Ectodermal cell (in vitro differentiated cells): Measurements from ENCODE around the gene TSPAN18.

Experiments
- H3K27ac ChIP-seq: 2 replicates; pipeline ENCODE4 v1.7.0; 2013; ENCODE audit warnings: mild to moderate bottlenecking, low read depth, low read length; ENCODE audit not compliant: insufficient read depth, poor library complexity, severe bottlenecking
- H3K27me3 ChIP-seq: 2 replicates; pipeline ENCODE4 v1.7.0; 2013; ENCODE audit warnings: mild to moderate bottlenecking, low read length; ENCODE audit not compliant: insufficient read depth, control insufficient read depth, poor library complexity, severe bottlenecking
- H3K36me3 ChIP-seq: one replicate; pipeline ENCODE4 v1.7.0; 2013; ENCODE audit warnings: low read length; ENCODE audit not compliant: control insufficient read depth, insufficient read depth
- H3K4me1 ChIP-seq: one replicate; pipeline ENCODE4 v1.7.0; 2013; ENCODE audit warnings: low read length; ENCODE audit not compliant: control insufficient read depth, insufficient read depth
- H3K4me3 ChIP-seq: 2 replicates; pipeline ENCODE4 v1.7.0; 2013; ENCODE audit warnings: low read depth, low read length, control low read depth; ENCODE audit not compliant: insufficient read depth
- H3K9me3 ChIP-seq: 2 replicates; pipeline ENCODE4 v1.7.0; 2013; ENCODE audit warnings: mild to moderate bottlenecking, low read length, moderate library complexity; ENCODE audit not compliant: control insufficient read depth
- WGBS, 2 experiments: methylation state at CpG; one replicate each; pipeline ENCODE4 v1.1.7; 2013; ENCODE audit warnings: missing lambda C conversion rate in 2 of 2; 5-methylcytosine and 5-hydroxymethylcytosine counted together

Gene TSPAN18

GRCh38 chr11:44737245-44738085, 10.7 kb downstream of the TSPAN18 start:
- Histone ChIP-seq H3K27me3 (no peaks in the 10 kb centered on the region), H3K9me3 (no peaks in the 10 kb centered on the region), H3K4me1 (peaks cover 51% of the 10 kb centered on the region), H3K27ac (peak overlapping the region; percentile 8), H3K4me3 (no peak overlapping the region), H3K36me3 (no peaks in the 10 kb centered on the region)
- 84 to 85% methylated on average over 11 of the region's 11 CpGs for WGBS, 2 experiments

GRCh38 chr11:44738791-44739190, 12.0 kb downstream of the TSPAN18 start:
- Histone ChIP-seq H3K27ac (no peak overlapping the region), H3K9me3 (no peaks in the 10 kb centered on the region), H3K27me3 (no peaks in the 10 kb centered on the region), H3K36me3 (no peaks in the 10 kb centered on the region), H3K4me3 (no peak overlapping the region), H3K4me1 (peaks cover 49% of the 10 kb centered on the region)
- WGBS, 2 experiments: 91 to 94% methylated on average over 5 of the region's 5 CpGs

- Histone ChIP-seq H3K4me1 (peaks cover 40% of the 10 kb centered on the region), H3K9me3 (no peaks in the 10 kb centered on the region), H3K4me3 (no peak overlapping the region), H3K27me3 (no peaks in the 10 kb centered on the region), H3K27ac (no peak overlapping the region), H3K36me3 (no peaks in the 10 kb centered on the region)
- 35 to 40% methylated on average over 8 of the region's 8 CpGs for WGBS, 2 experiments
These were observed 14.2 kb downstream of the TSPAN18 start for GRCh38 chr11:44740967-44741366.

GRCh38 chr11:44741976-44742375, 15.2 kb downstream of the TSPAN18 start:
- no peak overlapping the region for H3K27ac ChIP-seq
- 63 to 64% methylated on average over 4 of the region's 4 CpGs for WGBS, 2 experiments
- H3K4me3 ChIP-seq: no peak overlapping the region
- H3K4me1 ChIP-seq: peaks cover 31% of the 10 kb centered on the region
- H3K27me3 ChIP-seq: no peaks in the 10 kb centered on the region
- no peaks in the 10 kb centered on the region for H3K36me3 ChIP-seq
- no peaks in the 10 kb centered on the region for H3K9me3 ChIP-seq

GRCh38 chr11:44742508-44743246, 15.9 kb downstream of the TSPAN18 start:
- no peaks in the 10 kb centered on the region for H3K9me3 ChIP-seq
- WGBS, 2 experiments: 77 to 82% methylated on average over 11 of the region's 11 CpGs
- H3K4me3 ChIP-seq: no peak overlapping the region
- peaks cover 24% of the 10 kb centered on the region for H3K4me1 ChIP-seq
- no peaks in the 10 kb centered on the region for H3K27me3 ChIP-seq
- H3K36me3 ChIP-seq: no peaks in the 10 kb centered on the region
- H3K27ac ChIP-seq: no peak overlapping the region

GRCh38 chr11:44743326-44743725, 16.6 kb downstream of the TSPAN18 start:
- Histone ChIP-seq H3K36me3 (no peaks in the 10 kb centered on the region), H3K27me3 (no peaks in the 10 kb centered on the region), H3K27ac (no peak overlapping the region), H3K4me3 (no peak overlapping the region), H3K4me1 (peaks cover 20% of the 10 kb centered on the region), H3K9me3 (no peaks in the 10 kb centered on the region)
- WGBS, 2 experiments: 91 to 94% methylated on average over 12 of the region's 12 CpGs

GRCh38 chr11:44743959-44744557, 17.3 kb downstream of the TSPAN18 start:
- Histone ChIP-seq H3K4me3 (no peak overlapping the region), H3K27me3 (no peaks in the 10 kb centered on the region), H3K27ac (no peak overlapping the region), H3K36me3 (no peaks in the 10 kb centered on the region), H3K4me1 (peaks cover 20% of the 10 kb centered on the region), H3K9me3 (no peaks in the 10 kb centered on the region)
- WGBS, 2 experiments: 53 to 59% methylated on average over 5 of the region's 5 CpGs

- WGBS, 2 experiments: 93% methylated on average over 7 of the region's 7 CpGs
- no peaks in the 10 kb centered on the region for H3K9me3 ChIP-seq
- H3K4me3 ChIP-seq: no peak overlapping the region
- H3K27me3 ChIP-seq: no peaks in the 10 kb centered on the region
- no peaks in the 10 kb centered on the region for H3K36me3 ChIP-seq
- H3K27ac ChIP-seq: no peak overlapping the region
- H3K4me1 ChIP-seq: peaks cover 15% of the 10 kb centered on the region
These were observed 20.1 kb downstream of the TSPAN18 start for GRCh38 chr11:44746894-44747293.

GRCh38 chr11:44747316-44747715, 20.6 kb downstream of the TSPAN18 start:
- no peaks in the 10 kb centered on the region for H3K36me3 ChIP-seq
- no peak overlapping the region for H3K4me3 ChIP-seq
- peaks cover 12% of the 10 kb centered on the region for H3K4me1 ChIP-seq
- H3K9me3 ChIP-seq: no peaks in the 10 kb centered on the region
- no peaks in the 10 kb centered on the region for H3K27me3 ChIP-seq
- no peak overlapping the region for H3K27ac ChIP-seq
- WGBS, 2 experiments: 93 to 95% methylated on average over 7 of the region's 7 CpGs

- Histone ChIP-seq H3K4me1 (peaks cover 7% of the 10 kb centered on the region), H3K27me3 (no peaks in the 10 kb centered on the region), H3K9me3 (no peaks in the 10 kb centered on the region), H3K36me3 (no peaks in the 10 kb centered on the region), H3K27ac (no peak overlapping the region), H3K4me3 (no peak overlapping the region)
- WGBS, 2 experiments: 91 to 94% methylated on average over 5 of the region's 5 CpGs
These were observed 21.1 kb downstream of the TSPAN18 start for GRCh38 chr11:44747836-44748235.
